GM19328 (cell line): ENCODE measurements around the gene FGF14.

Experiments
- ATAC-seq: cut with Tn5 transposase; IDR thresholded peaks from one replicate; pipeline ENCODE4 v1.9.1; 2021; ENCODE audit warnings: mild to moderate bottlenecking, moderate library complexity; ENCODE audit not compliant: unreplicated experiment

The FGF14 gene

GRCh38 chr13:101700598-101700997 is 701.2 kb downstream of the FGF14 start:
- no peak for ATAC-seq

GRCh38 chr13:101698400-101698799 is 703.4 kb downstream of the FGF14 start:
- ATAC-seq: no peak

- ATAC-seq: no peak
Measured at GRCh38 chr13:101697745-101698144, 704.1 kb downstream of the FGF14 start.

- no peak for ATAC-seq
Measured at GRCh38 chr13:101695870-101696516, 705.9 kb downstream of the FGF14 start.

GRCh38 chr13:101691341-101691860 is 710.4 kb downstream of the FGF14 start:
- ATAC-seq: no peak

- ATAC-seq: no peak
Measured at GRCh38 chr13:101690871-101691270, 711.0 kb downstream of the FGF14 start.

GRCh38 chr13:101686003-101686402 is 715.8 kb downstream of the FGF14 start:
- ATAC-seq: no peak

GRCh38 chr13:101681834-101682233 is 720.0 kb downstream of the FGF14 start:
- ATAC-seq: no peak

- no peak for ATAC-seq
Measured at GRCh38 chr13:101673360-101674105, 728.3 kb downstream of the FGF14 start.

GRCh38 chr13:101661839-101662238 is 740.0 kb downstream of the FGF14 start:
- ATAC-seq: no peak
